H1 (cell line): Measurements from ENCODE around the gene ARHGEF3. TPM values are rescaled to one million over a fixed set of nuclear protein-coding genes. Genes with fewer than 3 reads are reported as not detected.

ENCODE experiments used
- CTCF ChIA-PET: fragments of 300-600 bp; sonication (Branson Sonifier 250); formaldehyde crosslinking; loops from one replicate; lab custom pipeline; 2021; ENCODE audit not compliant: partially characterized antibody; lab: Charles Lee
- POLR2A ChIA-PET: fragments of 300-600 bp; sonication (Branson Sonifier 250); formaldehyde crosslinking; loops from one replicate; lab custom pipeline; 2021; ENCODE audit warnings: inconsistent platforms; ENCODE audit not compliant: partially characterized antibody; lab: Charles Lee
- DNase-seq, 2 experiments: peaks; one replicate each; pipeline versions ENCODE4 v3.0.0 to v3.0.0-alpha.2; 2010 to 2022; ENCODE audit warnings: low spot score in 2 of 2, low read depth in 1 of 2, mixed read lengths in 1 of 2
- FAIRE-seq: peaks from 2 replicates; lab custom pipeline; 2011; peaks lifted over from hg19 to GRCh38; lab: Jason Lieb, UNC
- H2AFZ ChIP-seq: 2 replicates; pipeline ENCODE4 v1.8.1; 2012; ENCODE audit warnings: low read length, inconsistent platforms
- H2AK5ac ChIP-seq: 2 replicates; pipeline ENCODE4 v1.6.1; 2013; ENCODE audit warnings: low read depth, low read length
- H2BK120ac ChIP-seq: replicated peaks from 2 replicates; pipeline ENCODE3; 2013; ENCODE audit warnings: low read depth, low read length, inconsistent platforms
- H2BK12ac ChIP-seq: 2 replicates; pipeline ENCODE4 v1.6.1; 2013; ENCODE audit warnings: low read depth, low read length
- H2BK15ac ChIP-seq: 2 replicates; pipeline ENCODE4 v1.6.1; 2013; ENCODE audit warnings: low read length
- H2BK20ac ChIP-seq: 2 replicates; pipeline ENCODE4 v1.6.1; 2013; ENCODE audit warnings: low read length
- H2BK5ac ChIP-seq: 2 replicates; pipeline ENCODE4 v1.6.1; 2013; ENCODE audit warnings: low read depth, low read length
- H3K14ac ChIP-seq: 2 replicates; pipeline ENCODE4 v1.6.1; 2013; ENCODE audit warnings: inconsistent platforms; ENCODE audit not compliant: insufficient read length
- H3K18ac ChIP-seq: 2 replicates; pipeline ENCODE4 v1.6.1; 2013; ENCODE audit warnings: low read length; ENCODE audit errors: extremely low read depth
- H3K23ac ChIP-seq: 2 replicates; pipeline ENCODE4 v1.6.1; 2013; ENCODE audit warnings: inconsistent platforms; ENCODE audit not compliant: insufficient read length
- H3K23me2 ChIP-seq: 2 replicates; pipeline ENCODE4 v1.6.1; 2013; ENCODE audit warnings: low read depth, low read length
- H3K27ac ChIP-seq: 2 replicates; pipeline ENCODE4 v1.6.1; 2011; ENCODE audit warnings: low read depth, low read length, inconsistent platforms
- H3K27me3 ChIP-seq, 4 experiments: replicated peaks in 1 of 4; 1 replicate in 1 of 4; 2 replicates in 3 of 4; pipeline versions ENCODE4 v1.6.1 to v1.8.1; 2011 to 2013; ENCODE audit warnings: low read length in 3 of 4, mild to moderate bottlenecking in 3 of 4, inconsistent platforms in 2 of 4, mixed read lengths in 2 of 4, moderate library complexity in 1 of 4; ENCODE audit not compliant: control insufficient read depth in 3 of 4, insufficient read depth in 3 of 4; ENCODE audit errors: extremely low read depth in 1 of 4
- H3K36me3 ChIP-seq, 4 experiments: 2 replicates each; pipeline versions ENCODE4 v1.6.1 to v1.8.1; 2011 to 2013; ENCODE audit warnings: mild to moderate bottlenecking in 4 of 4, low read length in 3 of 4, moderate library complexity in 2 of 4, control low read depth in 1 of 4, inconsistent platforms in 1 of 4; ENCODE audit not compliant: insufficient read depth in 4 of 4, control insufficient read depth in 2 of 4
- H3K4ac ChIP-seq: replicated peaks from 2 replicates; pipeline ENCODE3; 2013; ENCODE audit warnings: low read length, low read depth, mixed read lengths, inconsistent platforms; ENCODE audit not compliant: insufficient read length
- H3K4me1 ChIP-seq, 4 experiments: replicated peaks in 1 of 4; 1 replicate in 1 of 4; 2 replicates in 3 of 4; pipeline versions ENCODE4 v1.6.1 to v1.8.1; 2011 to 2013; ENCODE audit warnings: low read length in 3 of 4, inconsistent platforms in 2 of 4, mixed read lengths in 1 of 4; ENCODE audit not compliant: insufficient read depth in 4 of 4, control insufficient read depth in 3 of 4
- H3K4me2 ChIP-seq, 2 experiments: 2 replicates each; pipeline versions ENCODE4 v1.6.1 to v1.8.1; 2011 to 2013; ENCODE audit warnings: low read depth in 2 of 2, low read length in 2 of 2, control low read depth in 1 of 2, inconsistent platforms in 1 of 2, mild to moderate bottlenecking in 1 of 2; ENCODE audit not compliant: insufficient read depth in 1 of 2
- H3K4me3 ChIP-seq, 4 experiments: fragments of 200-600, 300-600 bp in 1 of 4; sonication (generic), shearing (Covaris generic), sonication (Bioruptor Twin) in 1 of 4; 2 replicates each; pipeline versions ENCODE4 v1.5.1 to v1.8.1; 2011 to 2016; ENCODE audit warnings: low read length in 4 of 4, low read depth in 3 of 4, control low read depth in 2 of 4, inconsistent platforms in 2 of 4, mild to moderate bottlenecking in 2 of 4, mixed read lengths in 1 of 4, moderate library complexity in 1 of 4; ENCODE audit not compliant: insufficient read depth in 2 of 4; ENCODE audit errors: extremely low read depth in 1 of 4
- H3K56ac ChIP-seq: replicated peaks from 2 replicates; pipeline ENCODE3; 2013; ENCODE audit warnings: low read depth, mild to moderate bottlenecking, mixed read lengths, low read length, inconsistent platforms; ENCODE audit not compliant: insufficient read length
- H3K79me1 ChIP-seq: 2 replicates; pipeline ENCODE4 v1.6.1; 2013; ENCODE audit warnings: low read depth, low read length, control low read depth
- H3K79me2 ChIP-seq, 2 experiments: 2 replicates each; pipeline versions ENCODE4 v1.6.1 to v1.8.1; 2012 to 2013; ENCODE audit warnings: low read length in 2 of 2, mild to moderate bottlenecking in 2 of 2, inconsistent platforms in 1 of 2; ENCODE audit not compliant: insufficient read depth in 2 of 2, control insufficient read depth in 1 of 2
- H3K9ac ChIP-seq, 4 experiments: replicated peaks in 1 of 4; 1 replicate in 1 of 4; 2 replicates in 3 of 4; pipeline versions ENCODE4 v1.6.1 to v1.8.1; 2011 to 2013; ENCODE audit warnings: low read depth in 3 of 4, low read length in 3 of 4, control low read depth in 2 of 4, mild to moderate bottlenecking in 2 of 4, moderate library complexity in 2 of 4, inconsistent platforms in 1 of 4; ENCODE audit errors: extremely low read depth in 1 of 4
- H3K9me3 ChIP-seq, 2 experiments: 2 replicates each; pipeline versions ENCODE4 v1.6.1 to v1.8.1; 2012 to 2013; ENCODE audit warnings: mild to moderate bottlenecking in 2 of 2, moderate library complexity in 2 of 2, control low read depth in 1 of 2, inconsistent platforms in 1 of 2, low read depth in 1 of 2, low read length in 1 of 2, mixed read lengths in 1 of 2; ENCODE audit not compliant: insufficient read depth in 2 of 2
- H4K20me1 ChIP-seq, 2 experiments: replicated peaks in 1 of 2; 2 replicates each; pipeline versions ENCODE3 to v1.8.1; 2011 to 2013; ENCODE audit warnings: inconsistent platforms in 2 of 2, low read length in 2 of 2, mild to moderate bottlenecking in 1 of 2; ENCODE audit not compliant: insufficient read depth in 2 of 2, control insufficient read depth in 1 of 2
- H4K5ac ChIP-seq: 2 replicates; pipeline ENCODE4 v1.6.1; 2013; ENCODE audit warnings: low read length, low read depth, mixed read lengths, inconsistent platforms; ENCODE audit not compliant: insufficient read length
- H4K8ac ChIP-seq: 2 replicates; pipeline ENCODE4 v1.8.0; 2013; ENCODE audit warnings: mild to moderate bottlenecking, moderate library complexity, low read length, inconsistent platforms; ENCODE audit not compliant: insufficient read depth; ENCODE audit errors: extremely low read depth
- H4K91ac ChIP-seq: replicated peaks from 2 replicates; pipeline ENCODE3; 2013; ENCODE audit warnings: low read length, mixed read lengths, inconsistent platforms; ENCODE audit not compliant: insufficient read length
- CBX5 ChIP-seq: fragments of 300-800, 300-1000 bp; sonication (generic); IDR thresholded peaks from 2 replicates; pipeline ENCODE4 v1.7.1; 2016; ENCODE audit warnings: antibody characterized with exemption, low read length, low read depth
- CEBPB ChIP-seq: IDR thresholded peaks from 2 replicates; pipeline ENCODE4 v1.6.1; 2012; ENCODE audit warnings: low read depth, low read length
- CHD2 ChIP-seq: IDR thresholded peaks from 2 replicates; pipeline ENCODE4 v1.6.1; 2012; ENCODE audit warnings: low read length, improper control_type of control experiment
- MAFK ChIP-seq: IDR thresholded peaks from 2 replicates; pipeline ENCODE4 v1.6.1; 2012; ENCODE audit warnings: low read depth, mild to moderate bottlenecking, improper control_type of control experiment, low read length
- NRF1 ChIP-seq: IDR thresholded peaks from 2 replicates; pipeline ENCODE4 v1.6.1; 2011; ENCODE audit warnings: mild to moderate bottlenecking, low read depth, low read length, improper control_type of control experiment
- POU5F1 ChIP-seq: IDR thresholded peaks from 2 replicates; pipeline ENCODE4 v1.6.1; 2011; ENCODE audit warnings: low read depth, mild to moderate bottlenecking, low read length, moderate library complexity
- RNF2 ChIP-seq: fragments of 200-900, 300-1000 bp; sonication (generic); IDR thresholded peaks from 2 replicates; pipeline ENCODE4 v1.7.1; 2016; ENCODE audit warnings: borderline replicate concordance, low read depth, mild to moderate bottlenecking, antibody characterized with exemption, low read length; ENCODE audit not compliant: poor library complexity, severe bottlenecking; ENCODE audit errors: missing control alignments
- SIN3A ChIP-seq, 2 experiments: IDR thresholded peaks in 1 of 2; conservative IDR thresholded peaks in 1 of 2; 2 replicates each; pipeline ENCODE4 v1.6.1; 2011 to 2012; ENCODE audit warnings: low read length in 2 of 2, improper control_type of control experiment in 1 of 2, low read depth in 1 of 2, mild to moderate bottlenecking in 1 of 2
- SIRT6 ChIP-seq: IDR thresholded peaks from one replicate; pipeline ENCODE4 v1.7.1; 2012; ENCODE audit warnings: low read length, inconsistent platforms
- SP4 ChIP-seq: IDR thresholded peaks from 2 replicates; pipeline ENCODE4 v1.6.1; 2012; ENCODE audit warnings: low read length, inconsistent platforms
- TAF1 ChIP-seq: IDR thresholded peaks from 2 replicates; pipeline ENCODE4 v1.6.1; 2011; ENCODE audit warnings: mild to moderate bottlenecking, low read depth, low read length
- WGBS, 2 experiments: shearing (Covaris generic) in 1 of 2; methylation state at CpG; one replicate each; pipeline versions ENCODE4 v1.1.6 to v1.1.7; 2013 to 2015; ENCODE audit warnings: low lambda C conversion rate in 2 of 2, mixed read lengths in 2 of 2, inconsistent platforms in 1 of 2, low coverage in 1 of 2, missing lambda C conversion rate in 1 of 2; ENCODE audit not compliant: insufficient replicate concordance in 2 of 2, insufficient coverage in 1 of 2, insufficient read length in 1 of 2; ENCODE audit errors: extremely low coverage in 1 of 2, missing lambda C conversion rate in 1 of 2; 5-methylcytosine and 5-hydroxymethylcytosine counted together
- polyA plus RNA-seq, 7 experiments: library from polyadenylated mRNA; depleted of rRNA in 3 of 7; stranded (reverse) in 5 of 7; unstranded in 2 of 7; fragments of >200 nt in 5 of 7; fragments of 200-250 nt in 2 of 7; gene quantifications; 1 replicate in 5 of 7; 2 replicates in 1 of 7; 4 replicates in 1 of 7; pipeline versions ENCODE4 v1.2.1 to v1.2.3, GENCODE V29; 2011 to 2013; ENCODE audit warnings: missing spikeins in 2 of 7, mixed read lengths in 2 of 7
- total RNA-seq: library from RNA; stranded (reverse); fragmentation: NEBNext Ultra II Directional; extraction: Animal tissue kit (Norgen Biotek cat#: 25700); gene quantifications from 2 replicates; pipeline ENCODE4 v1.2.1, GENCODE V29; 2021
- TF ChIP-seq, protein P1 (sequence below), 3 experiments: IDR thresholded peaks; 1 replicate in 2 of 3; 2 replicates in 1 of 3; pipeline versions ENCODE4 v1.5.1 to v1.6.1; 2011; ENCODE audit warnings: low read length in 3 of 3, mild to moderate bottlenecking in 3 of 3, inconsistent platforms in 2 of 3, low read depth in 1 of 3, moderate library complexity in 1 of 3; ENCODE audit not compliant: insufficient read depth in 1 of 3; ENCODE audit errors: control extremely low read depth in 1 of 3

ARHGEF3 gene
- total and polyA plus RNA-seq, 2 of the 8 experiments (the other 6 are each of a cell fraction or from before 2014, with no cell fraction given), result 2.8 to 6.0 TPM

DNA sequence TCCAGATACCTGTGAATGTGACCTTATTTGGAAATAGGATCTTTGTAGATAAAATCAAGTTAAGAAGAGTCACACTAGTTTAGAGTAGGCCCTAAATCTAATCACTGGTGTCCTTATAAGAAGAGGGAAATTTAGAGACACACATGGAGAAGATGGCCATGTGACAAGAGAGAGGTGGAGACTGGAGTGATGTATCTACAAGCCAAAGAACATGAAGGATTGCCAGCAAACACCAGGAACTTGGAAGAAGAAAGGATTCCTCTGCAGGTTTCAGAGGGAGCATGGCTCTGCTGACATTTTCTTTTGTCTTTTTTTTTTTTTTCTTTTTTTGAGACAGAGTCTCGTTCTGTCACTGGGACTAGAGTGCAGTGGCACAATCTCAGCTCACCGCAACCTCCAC is 20.8 kb downstream of the ARHGEF3 start:
- Histone ChIP-seq H4K91ac (no peak overlapping the region), H3K4me1 (no peaks in the 10 kb centered on the region), H3K4me2 (no peak overlapping the region), H2BK15ac (no peak overlapping the region), H4K5ac (no peak overlapping the region), H4K20me1 (no peaks in the 10 kb centered on the region), H3K23ac (no peak overlapping the region), H2BK5ac (no peak overlapping the region), H3K36me3 (no peaks in the 10 kb centered on the region), H3K9me3 (no peaks in the 10 kb centered on the region), H3K14ac (no peak overlapping the region), H4K8ac (no peak overlapping the region), H2BK12ac (no peak overlapping the region), H3K4me3 (no peak overlapping the region), H2AFZ (no peak overlapping the region), H3K9ac (no peak overlapping the region), H3K23me2 (no peaks in the 10 kb centered on the region), H3K27me3 (no peaks in the 10 kb centered on the region), H3K56ac (no peak overlapping the region), H3K79me1 (no peaks in the 10 kb centered on the region), H3K18ac (no peak overlapping the region), H3K79me2 (no peaks in the 10 kb centered on the region), H2BK120ac (no peak overlapping the region), H2BK20ac (no peak overlapping the region), H3K27ac (no peak overlapping the region), H3K4ac (no peak overlapping the region), H2AK5ac (no peak overlapping the region)
- DNase-seq, result no peak
- ChIA-PET CTCF (interaction anchor here (1.2 kb wide), 1 partner anchor 20 kb away, joined by 4 read pairs; the partner anchor contains the start of gene ARHGEF3), POLR2A (no interaction called here)
- FAIRE-seq, result no peak
- 100% methylated on average over 1 of the region's 2 CpGs; no CpG with 5 or more reads in 1 of the 2 experiments for WGBS, 2 experiments
- no peak for TF ChIP-seq RNF2
- no peak for TF ChIP-seq SIN3A (conservative IDR thresholded peaks at IDR 0.05 in 1 of 2, IDR thresholded peaks at IDR 0.05 in 1 of 2; ENCODE audit: low read depth in 1 of 2, low read length in 2 of 2)
- TF ChIP-seq CEBPB, result no peak
- no peak for TF ChIP-seq MAFK
- no peak for TF ChIP-seq CBX5
- TF ChIP-seq SP4, result no peak
- TF ChIP-seq TAF1, result no peak
- no peak for TF ChIP-seq SIRT6
- no peak for TF ChIP-seq CHD2
- TF ChIP-seq, protein P1, sequence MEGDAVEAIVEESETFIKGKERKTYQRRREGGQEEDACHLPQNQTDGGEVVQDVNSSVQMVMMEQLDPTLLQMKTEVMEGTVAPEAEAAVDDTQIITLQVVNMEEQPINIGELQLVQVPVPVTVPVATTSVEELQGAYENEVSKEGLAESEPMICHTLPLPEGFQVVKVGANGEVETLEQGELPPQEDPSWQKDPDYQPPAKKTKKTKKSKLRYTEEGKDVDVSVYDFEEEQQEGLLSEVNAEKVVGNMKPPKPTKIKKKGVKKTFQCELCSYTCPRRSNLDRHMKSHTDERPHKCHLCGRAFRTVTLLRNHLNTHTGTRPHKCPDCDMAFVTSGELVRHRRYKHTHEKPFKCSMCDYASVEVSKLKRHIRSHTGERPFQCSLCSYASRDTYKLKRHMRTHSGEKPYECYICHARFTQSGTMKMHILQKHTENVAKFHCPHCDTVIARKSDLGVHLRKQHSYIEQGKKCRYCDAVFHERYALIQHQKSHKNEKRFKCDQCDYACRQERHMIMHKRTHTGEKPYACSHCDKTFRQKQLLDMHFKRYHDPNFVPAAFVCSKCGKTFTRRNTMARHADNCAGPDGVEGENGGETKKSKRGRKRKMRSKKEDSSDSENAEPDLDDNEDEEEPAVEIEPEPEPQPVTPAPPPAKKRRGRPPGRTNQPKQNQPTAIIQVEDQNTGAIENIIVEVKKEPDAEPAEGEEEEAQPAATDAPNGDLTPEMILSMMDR (IDR thresholded peaks at IDR 0.05; ENCODE audit: control extremely low read depth in 1 of 3, insufficient read depth in 1 of 3, low read depth in 1 of 3, low read length in 3 of 3), result no peak
- TF ChIP-seq NRF1, result no peak
- TF ChIP-seq POU5F1, result no peak
